HepG2 (cell line): ENCODE results near the gene AGAP3. TPM values are rescaled to one million over a fixed set of nuclear protein-coding genes. Genes with fewer than 3 reads are reported as not detected.
A peak's percentile ranks its signal among the peaks of the same experiment; 100 is the strongest.

ENCODE experiments used
- FOXP1 ChIP-seq, 2 experiments: fragments of 450-650 bp in 1 of 2; IDR thresholded peaks; 2 replicates each; pipeline ENCODE4 v1.6.1; 2017 to 2018; ENCODE audit warnings: antibody characterized with exemption in 1 of 2
- HOXA9 ChIP-seq: sonication (generic); formaldehyde crosslinking; IDR thresholded peaks from 2 replicates; pipeline ENCODE4 v1.8.1; 2022; ENCODE audit warnings: missing genetic modification reagents, mild to moderate bottlenecking, moderate library complexity, borderline replicate concordance
- KLF12 ChIP-seq: sonication (generic); formaldehyde crosslinking; IDR thresholded peaks from 2 replicates; pipeline ENCODE4 v1.4.0; 2020; ENCODE audit warnings: missing genetic modification reagents, borderline replicate concordance
- MAZ ChIP-seq, 2 experiments: sonication (generic) in 1 of 2; formaldehyde crosslinking in 1 of 2; IDR thresholded peaks; 2 replicates each; pipeline versions ENCODE4 v1.5.0 to v1.6.1; 2012 to 2020; ENCODE audit warnings: low read depth in 2 of 2, mild to moderate bottlenecking in 2 of 2, borderline replicate concordance in 1 of 2, improper control_type of control experiment in 1 of 2, low read length in 1 of 2, missing genetic modification reagents in 1 of 2, moderate library complexity in 1 of 2
- MXD4 ChIP-seq: IDR thresholded peaks from 2 replicates; pipeline ENCODE4 v1.6.1; 2016; ENCODE audit warnings: mild to moderate bottlenecking, missing biosample characterization, missing genetic modification reagents
- PAF1 ChIP-seq: IDR thresholded peaks from 2 replicates; pipeline ENCODE4 v1.6.1; 2016; ENCODE audit warnings: missing genetic modification reagents, missing compliant biosample characterization
- PPARG ChIP-seq: conservative IDR thresholded peaks from 2 replicates; pipeline ENCODE4 v1.6.1; 2016; ENCODE audit warnings: missing biosample characterization, missing genetic modification reagents
- RAD51 ChIP-seq: fragments of 450-650 bp; IDR thresholded peaks from 2 replicates; pipeline ENCODE4 v1.6.1; 2016; ENCODE audit warnings: borderline replicate concordance
- SP140L ChIP-seq: sonication (generic); formaldehyde crosslinking; IDR thresholded peaks from 2 replicates; pipeline ENCODE4 v1.4.0; 2020; ENCODE audit warnings: missing genetic modification reagents, borderline replicate concordance
- TP53 ChIP-seq: sonication (generic); formaldehyde crosslinking; conservative IDR thresholded peaks from 2 replicates; pipeline ENCODE4 v1.4.0; 2020; ENCODE audit warnings: missing genetic modification reagents
- ZMAT3 ChIP-seq: sonication (generic); formaldehyde crosslinking; conservative IDR thresholded peaks from 2 replicates; pipeline ENCODE4 v1.7.0; 2021; ENCODE audit warnings: missing genetic modification reagents
- ZNF253 ChIP-seq: sonication (generic); formaldehyde crosslinking; IDR thresholded peaks from 2 replicates; pipeline ENCODE4 v1.8.0; 2022; ENCODE audit warnings: mild to moderate bottlenecking, missing genetic modification reagents, borderline replicate concordance
- ZNF30 ChIP-seq: sonication (generic); formaldehyde crosslinking; IDR thresholded peaks from 2 replicates; pipeline ENCODE4 v1.5.0; 2020; ENCODE audit warnings: mild to moderate bottlenecking, missing genetic modification reagents
- ZNF317 ChIP-seq: sonication (generic); formaldehyde crosslinking; IDR thresholded peaks from 2 replicates; pipeline ENCODE4 v1.5.0; 2020; ENCODE audit warnings: mild to moderate bottlenecking, missing genetic modification reagents
- ZNF33B ChIP-seq: sonication (generic); formaldehyde crosslinking; IDR thresholded peaks from 2 replicates; pipeline ENCODE4 v1.5.1; 2020; ENCODE audit warnings: mild to moderate bottlenecking, missing genetic modification reagents
- ZNF605 ChIP-seq: sonication (generic); formaldehyde crosslinking; IDR thresholded peaks from 2 replicates; pipeline ENCODE4 v1.8.0; 2022; ENCODE audit warnings: mild to moderate bottlenecking, missing genetic modification reagents
- ZNF672 ChIP-seq: sonication (generic); formaldehyde crosslinking; IDR thresholded peaks from 2 replicates; pipeline ENCODE4 v1.8.1; 2022; ENCODE audit warnings: missing genetic modification reagents
- polyA plus RNA-seq, 8 experiments: library from polyadenylated mRNA; depleted of rRNA in 3 of 8; stranded (reverse) in 7 of 8; unstranded in 1 of 8; fragments of >200 nt; fragmentation: Illumina TruSeq in 4 of 8; extraction: Trizol in 4 of 8; gene quantifications; 2 replicates each; pipeline versions ENCODE4 v1.2.1 to v1.2.3, GENCODE V29; 2011 to 2016; ENCODE audit warnings: low read depth in 4 of 8, missing spikeins in 1 of 8, mixed read lengths in 1 of 8; ENCODE audit not compliant: insufficient read depth in 1 of 8
- total RNA-seq, 5 experiments: library from RNA; depleted of rRNA; stranded (reverse); fragments of >200 nt; fragmentation: Illumina TruSeq; extraction: Trizol; gene quantifications; 2 replicates each; pipeline ENCODE4 v1.2.3, GENCODE V29; 2016; ENCODE audit warnings: low read depth in 1 of 5
- TF ChIP-seq, protein P1 (sequence below): sonication (generic); formaldehyde crosslinking; IDR thresholded peaks from 2 replicates; pipeline ENCODE4 v1.9.0; 2021; ENCODE audit warnings: missing genetic modification reagents, borderline replicate concordance
- TF ChIP-seq, protein P2 (sequence below): sonication (generic); formaldehyde crosslinking; IDR thresholded peaks from 2 replicates; pipeline ENCODE4 v1.5.1; 2020; ENCODE audit warnings: mild to moderate bottlenecking, moderate library complexity, missing genetic modification reagents
- TF ChIP-seq, protein P3 (sequence below): sonication (generic); formaldehyde crosslinking; IDR thresholded peaks from 2 replicates; pipeline ENCODE4 v1.4.0; 2020; ENCODE audit warnings: mild to moderate bottlenecking, missing genetic modification reagents

The AGAP3 gene
- total and polyA plus RNA-seq, 2 of the 13 experiments (the other 11 are each of a cell fraction or from before 2014, with no cell fraction given), result 31.3 to 61.4 TPM

DNA sequence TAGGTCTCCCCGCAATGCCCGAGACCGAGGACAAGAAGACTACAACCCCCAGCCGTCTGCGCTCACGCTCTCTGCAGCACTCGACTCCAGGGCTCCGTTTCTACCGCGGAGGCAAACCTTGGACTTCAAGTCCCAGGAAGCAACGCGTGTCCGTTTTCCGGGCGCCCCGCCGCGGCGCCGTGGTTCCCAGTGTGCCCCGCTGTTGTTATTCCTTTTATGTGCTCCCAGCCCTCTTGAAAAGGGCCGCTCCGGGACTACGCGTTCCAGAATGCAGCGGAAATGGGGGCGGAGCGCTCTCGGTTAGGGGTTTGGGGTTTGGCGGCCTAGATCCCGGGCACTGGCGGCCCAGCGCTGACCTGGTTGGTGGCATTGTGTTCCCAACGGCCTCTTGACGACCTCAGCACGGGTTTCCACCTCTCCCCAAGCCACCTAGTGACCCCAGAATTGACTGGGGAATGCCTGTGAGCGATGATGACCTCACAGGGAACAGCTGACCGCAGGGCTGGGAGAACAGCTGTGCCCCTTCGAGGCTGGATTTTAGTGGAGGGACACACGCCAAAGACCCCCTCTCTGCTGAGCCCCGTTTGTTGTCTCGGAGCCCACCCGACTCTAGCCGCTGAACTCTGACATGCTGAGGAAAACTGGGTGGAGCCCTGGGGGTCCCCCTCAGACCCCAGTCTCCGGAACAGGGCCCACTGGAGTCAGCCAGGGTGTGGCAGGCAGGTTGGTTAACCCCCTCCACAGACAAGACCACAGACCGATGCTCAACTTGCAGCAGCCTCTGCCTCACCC, 28.1 kb upstream of the AGAP3 start (continued):
- TF ChIP-seq, protein P1, sequence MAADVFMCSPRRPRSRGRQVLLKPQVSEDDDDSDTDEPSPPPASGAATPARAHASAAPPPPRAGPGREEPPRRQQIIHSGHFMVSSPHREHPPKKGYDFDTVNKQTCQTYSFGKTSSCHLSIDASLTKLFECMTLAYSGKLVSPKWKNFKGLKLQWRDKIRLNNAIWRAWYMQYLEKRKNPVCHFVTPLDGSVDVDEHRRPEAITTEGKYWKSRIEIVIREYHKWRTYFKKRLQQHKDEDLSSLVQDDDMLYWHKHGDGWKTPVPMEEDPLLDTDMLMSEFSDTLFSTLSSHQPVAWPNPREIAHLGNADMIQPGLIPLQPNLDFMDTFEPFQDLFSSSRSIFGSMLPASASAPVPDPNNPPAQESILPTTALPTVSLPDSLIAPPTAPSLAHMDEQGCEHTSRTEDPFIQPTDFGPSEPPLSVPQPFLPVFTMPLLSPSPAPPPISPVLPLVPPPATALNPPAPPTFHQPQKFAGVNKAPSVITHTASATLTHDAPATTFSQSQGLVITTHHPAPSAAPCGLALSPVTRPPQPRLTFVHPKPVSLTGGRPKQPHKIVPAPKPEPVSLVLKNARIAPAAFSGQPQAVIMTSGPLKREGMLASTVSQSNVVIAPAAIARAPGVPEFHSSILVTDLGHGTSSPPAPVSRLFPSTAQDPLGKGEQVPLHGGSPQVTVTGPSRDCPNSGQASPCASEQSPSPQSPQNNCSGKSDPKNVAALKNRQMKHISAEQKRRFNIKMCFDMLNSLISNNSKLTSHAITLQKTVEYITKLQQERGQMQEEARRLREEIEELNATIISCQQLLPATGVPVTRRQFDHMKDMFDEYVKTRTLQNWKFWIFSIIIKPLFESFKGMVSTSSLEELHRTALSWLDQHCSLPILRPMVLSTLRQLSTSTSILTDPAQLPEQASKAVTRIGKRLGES (CRISPR knock-in tag), result no peak
- TF ChIP-seq, protein P2, sequence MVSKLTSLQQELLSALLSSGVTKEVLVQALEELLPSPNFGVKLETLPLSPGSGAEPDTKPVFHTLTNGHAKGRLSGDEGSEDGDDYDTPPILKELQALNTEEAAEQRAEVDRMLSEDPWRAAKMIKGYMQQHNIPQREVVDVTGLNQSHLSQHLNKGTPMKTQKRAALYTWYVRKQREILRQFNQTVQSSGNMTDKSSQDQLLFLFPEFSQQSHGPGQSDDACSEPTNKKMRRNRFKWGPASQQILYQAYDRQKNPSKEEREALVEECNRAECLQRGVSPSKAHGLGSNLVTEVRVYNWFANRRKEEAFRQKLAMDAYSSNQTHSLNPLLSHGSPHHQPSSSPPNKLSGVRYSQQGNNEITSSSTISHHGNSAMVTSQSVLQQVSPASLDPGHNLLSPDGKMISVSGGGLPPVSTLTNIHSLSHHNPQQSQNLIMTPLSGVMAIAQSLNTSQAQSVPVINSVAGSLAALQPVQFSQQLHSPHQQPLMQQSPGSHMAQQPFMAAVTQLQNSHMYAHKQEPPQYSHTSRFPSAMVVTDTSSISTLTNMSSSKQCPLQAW (CRISPR knock-in tag), result 0 out of 2 replicates have a peak, but pooled peaks have one; percentile 51
- no peak for TF ChIP-seq TP53 (CRISPR knock-in tag)
- no peak for TF ChIP-seq ZNF317 (CRISPR knock-in tag)
- TF ChIP-seq KLF12 (CRISPR knock-in tag), result peak; percentile 77; the same call in 1 of the 2 replicates
- TF ChIP-seq ZNF672 (CRISPR knock-in tag), result no peak
- peak; percentile 14; the same call in 1 of the 2 replicates for TF ChIP-seq SP140L (CRISPR knock-in tag)
- TF ChIP-seq MAZ (IDR thresholded peaks at IDR 0.05; ENCODE audit: borderline replicate concordance, low read depth, low read length), result peak; percentile 62; the same call in 1 of the 2 replicates
- TF ChIP-seq MAZ (CRISPR knock-in tag; IDR thresholded peaks at IDR 0.05; ENCODE audit: low read depth), result peak; percentile 77
- TF ChIP-seq PAF1 (CRISPR knock-in tag), result no peak
- TF ChIP-seq RAD51, result no peak
- no peak for TF ChIP-seq HOXA9 (CRISPR knock-in tag)
- no peak; the same call in 1 of the 2 replicates for TF ChIP-seq PPARG
- no peak for TF ChIP-seq ZNF30
- peak; percentile 48; the same call in 1 of the 2 replicates for TF ChIP-seq MXD4
- TF ChIP-seq FOXP1 (IDR thresholded peaks at IDR 0.05), result no peak
- no peak for TF ChIP-seq FOXP1 (CRISPR knock-in tag; IDR thresholded peaks at IDR 0.05)
- TF ChIP-seq ZMAT3 (CRISPR knock-in tag), result no peak; the same call in 1 of the 2 replicates
- no peak for TF ChIP-seq ZNF33B (CRISPR knock-in tag)
- TF ChIP-seq ZNF253 (CRISPR knock-in tag), result no peak
- TF ChIP-seq, protein P3, sequence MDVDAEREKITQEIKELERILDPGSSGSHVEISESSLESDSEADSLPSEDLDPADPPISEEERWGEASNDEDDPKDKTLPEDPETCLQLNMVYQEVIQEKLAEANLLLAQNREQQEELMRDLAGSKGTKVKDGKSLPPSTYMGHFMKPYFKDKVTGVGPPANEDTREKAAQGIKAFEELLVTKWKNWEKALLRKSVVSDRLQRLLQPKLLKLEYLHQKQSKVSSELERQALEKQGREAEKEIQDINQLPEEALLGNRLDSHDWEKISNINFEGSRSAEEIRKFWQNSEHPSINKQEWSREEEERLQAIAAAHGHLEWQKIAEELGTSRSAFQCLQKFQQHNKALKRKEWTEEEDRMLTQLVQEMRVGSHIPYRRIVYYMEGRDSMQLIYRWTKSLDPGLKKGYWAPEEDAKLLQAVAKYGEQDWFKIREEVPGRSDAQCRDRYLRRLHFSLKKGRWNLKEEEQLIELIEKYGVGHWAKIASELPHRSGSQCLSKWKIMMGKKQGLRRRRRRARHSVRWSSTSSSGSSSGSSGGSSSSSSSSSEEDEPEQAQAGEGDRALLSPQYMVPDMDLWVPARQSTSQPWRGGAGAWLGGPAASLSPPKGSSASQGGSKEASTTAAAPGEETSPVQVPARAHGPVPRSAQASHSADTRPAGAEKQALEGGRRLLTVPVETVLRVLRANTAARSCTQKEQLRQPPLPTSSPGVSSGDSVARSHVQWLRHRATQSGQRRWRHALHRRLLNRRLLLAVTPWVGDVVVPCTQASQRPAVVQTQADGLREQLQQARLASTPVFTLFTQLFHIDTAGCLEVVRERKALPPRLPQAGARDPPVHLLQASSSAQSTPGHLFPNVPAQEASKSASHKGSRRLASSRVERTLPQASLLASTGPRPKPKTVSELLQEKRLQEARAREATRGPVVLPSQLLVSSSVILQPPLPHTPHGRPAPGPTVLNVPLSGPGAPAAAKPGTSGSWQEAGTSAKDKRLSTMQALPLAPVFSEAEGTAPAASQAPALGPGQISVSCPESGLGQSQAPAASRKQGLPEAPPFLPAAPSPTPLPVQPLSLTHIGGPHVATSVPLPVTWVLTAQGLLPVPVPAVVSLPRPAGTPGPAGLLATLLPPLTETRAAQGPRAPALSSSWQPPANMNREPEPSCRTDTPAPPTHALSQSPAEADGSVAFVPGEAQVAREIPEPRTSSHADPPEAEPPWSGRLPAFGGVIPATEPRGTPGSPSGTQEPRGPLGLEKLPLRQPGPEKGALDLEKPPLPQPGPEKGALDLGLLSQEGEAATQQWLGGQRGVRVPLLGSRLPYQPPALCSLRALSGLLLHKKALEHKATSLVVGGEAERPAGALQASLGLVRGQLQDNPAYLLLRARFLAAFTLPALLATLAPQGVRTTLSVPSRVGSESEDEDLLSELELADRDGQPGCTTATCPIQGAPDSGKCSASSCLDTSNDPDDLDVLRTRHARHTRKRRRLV (CRISPR knock-in tag), result no peak
- peak; percentile 68; the same call in 1 of the 2 replicates for TF ChIP-seq ZNF605
